A549 (cell line): ENCODE measurements around the gene TFR2.

Source experiments
- CTCF ChIP-seq: fragments of >200 bp; sonication (Bioruptor Twin); formaldehyde crosslinking; IDR thresholded peaks from 3 replicates; pipeline ENCODE4 v1.5.1; 2016
- ELK1 ChIP-seq: fragments of 150-350 bp; IDR thresholded peaks from 2 replicates; pipeline ENCODE4 v1.6.1; 2014; ENCODE audit warnings: low read depth, mild to moderate bottlenecking, low read length
- HDAC2 ChIP-seq: fragments of 200-600 bp; sonication (generic); IDR thresholded peaks from 2 replicates; pipeline ENCODE4 v1.6.1; 2016
- MAX ChIP-seq: IDR thresholded peaks from 2 replicates; pipeline ENCODE4 v1.6.1; 2012
- POLR2A ChIP-seq: IDR thresholded peaks from 2 replicates; pipeline ENCODE4 v1.6.1; 2012; ENCODE audit warnings: mild to moderate bottlenecking, low read length
- RAD21 ChIP-seq, 2 experiments: fragments of >200 bp in 1 of 2; sonication (Bioruptor Twin) in 1 of 2; formaldehyde crosslinking in 1 of 2; IDR thresholded peaks in 1 of 2; conservative IDR thresholded peaks in 1 of 2; 2 replicates in 1 of 2; 3 replicates in 1 of 2; pipeline ENCODE4 v1.6.1; 2012 to 2018; ENCODE audit warnings: inconsistent platforms in 1 of 2
- REST ChIP-seq: fragments of 200-600 bp; sonication (generic); IDR thresholded peaks from 2 replicates; pipeline ENCODE4 v1.6.1; 2016; ENCODE audit warnings: antibody characterized with exemption, mild to moderate bottlenecking, moderate library complexity

GRCh38 chr7:100682228-100682741 lies 40.9 kb upstream of the TFR2 start:
- TF ChIP-seq MAX (no peak), CTCF (no peak), POLR2A (no peak), REST (no peak), HDAC2 (no peak), ELK1 (no peak), RAD21 (conservative IDR thresholded peaks at IDR 0.05 in 1 of 2, IDR thresholded peaks at IDR 0.05 in 1 of 2) (no peak)
